DLD1 (cell line): ENCODE measurements around the gene ATG2A.

ENCODE experiments used
- in situ Hi-C: cut with HindIII; loops from 2 replicates; pipeline ENCODE4 v1.10.0; 2017; ENCODE audit warnings: low sequenced_read_pairs

Gene ATG2A

GRCh38 chr11:64874308-64875240 is 42.4 kb downstream of the ATG2A start:
- in situ Hi-C loops = no loop called here

GRCh38 chr11:64872790-64873488 is 44.1 kb downstream of the ATG2A start:
- in situ Hi-C loops = no loop called here

- in situ Hi-C loops = no loop called here
Measured at GRCh38 chr11:64871492-64871891, 45.5 kb downstream of the ATG2A start.

GRCh38 chr11:64870893-64871466 is 46.0 kb downstream of the ATG2A start:
- in situ Hi-C loops = no loop called here

- in situ Hi-C loops = no loop called here
Measured at GRCh38 chr11:64870176-64870892, 46.7 kb downstream of the ATG2A start.

- in situ Hi-C loops = no loop called here
Measured at GRCh38 chr11:64869571-64870175, 47.3 kb downstream of the ATG2A start.

- in situ Hi-C loops = no loop called here
Measured at GRCh38 chr11:64868904-64869570, 48.0 kb downstream of the ATG2A start.

GRCh38 chr11:64867748-64868462 is 49.1 kb downstream of the ATG2A start:
- in situ Hi-C loops = no loop called here

- in situ Hi-C loops = no loop called here
Measured at GRCh38 chr11:64866173-64866491, 50.9 kb downstream of the ATG2A start.

- in situ Hi-C loops = no loop called here
Measured at GRCh38 chr11:64865286-64866172, 51.5 kb downstream of the ATG2A start.

GRCh38 chr11:64864473-64865285 is 52.3 kb downstream of the ATG2A start:
- in situ Hi-C loops = no loop called here

- in situ Hi-C loops = no loop called here
Measured at GRCh38 chr11:64864135-64864472, 52.9 kb downstream of the ATG2A start.

- in situ Hi-C loops = no loop called here
Measured at GRCh38 chr11:64863391-64864060, 53.5 kb downstream of the ATG2A start.

GRCh38 chr11:64862987-64863390 is 54.0 kb downstream of the ATG2A start:
- in situ Hi-C loops = no loop called here

GRCh38 chr11:64861227-64861975 is 55.6 kb downstream of the ATG2A start:
- in situ Hi-C loops = no loop called here

GRCh38 chr11:64859542-64860414 is 57.2 kb downstream of the ATG2A start:
- in situ Hi-C loops = no loop called here
